Neuronal stem cell (in vitro differentiated cells): Measurements from ENCODE around the gene CYB561.

Experiments used
- DNase-seq: peaks from one replicate; pipeline ENCODE4 v3.0.0-alpha.2; 2013; ENCODE audit warnings: low spot score
- H2AFZ ChIP-seq: one replicate; pipeline ENCODE4 v1.6.1; 2013; ENCODE audit warnings: mild to moderate bottlenecking, low read length, inconsistent platforms
- H2AK5ac ChIP-seq: 2 replicates; pipeline ENCODE4 v1.6.1; 2013; ENCODE audit warnings: low read depth, mild to moderate bottlenecking, inconsistent platforms, low read length, moderate library complexity, mixed read lengths
- H2BK120ac ChIP-seq: 2 replicates; pipeline ENCODE4 v1.6.1; 2013; ENCODE audit warnings: low read depth, mild to moderate bottlenecking, inconsistent platforms, low read length, moderate library complexity, mixed read lengths
- H2BK12ac ChIP-seq: one replicate; pipeline ENCODE4 v1.6.1; 2013; ENCODE audit warnings: low read length, inconsistent platforms
- H2BK15ac ChIP-seq: 2 replicates; pipeline ENCODE4 v1.6.1; 2013; ENCODE audit warnings: mild to moderate bottlenecking, low read length, inconsistent platforms, mixed read lengths
- H2BK5ac ChIP-seq: one replicate; pipeline ENCODE4 v1.6.1; 2013; ENCODE audit warnings: inconsistent platforms, mild to moderate bottlenecking, low read length, moderate library complexity
- H3K14ac ChIP-seq: one replicate; pipeline ENCODE4 v1.6.1; 2013; ENCODE audit warnings: low read length, inconsistent platforms
- H3K18ac ChIP-seq: 2 replicates; pipeline ENCODE4 v1.6.1; 2013; ENCODE audit warnings: low read length, inconsistent platforms
- H3K23ac ChIP-seq: 2 replicates; pipeline ENCODE4 v1.6.1; 2013; ENCODE audit warnings: low read depth, mild to moderate bottlenecking, mixed read lengths, low read length, inconsistent platforms; ENCODE audit not compliant: poor library complexity
- H3K27ac ChIP-seq: replicated peaks from 3 replicates; pipeline ENCODE4 v1.5.1; 2013; ENCODE audit warnings: low read length, inconsistent platforms
- H3K27me3 ChIP-seq, 3 experiments: 2 replicates each; pipeline ENCODE4 v1.6.1; 2013; ENCODE audit warnings: low read length in 3 of 3, mild to moderate bottlenecking in 2 of 3, inconsistent platforms in 1 of 3, low read depth in 1 of 3, mixed read lengths in 1 of 3, moderate library complexity in 1 of 3; ENCODE audit not compliant: control insufficient read depth in 3 of 3, insufficient read depth in 3 of 3
- H3K36me3 ChIP-seq, 2 donors: replicated peaks in 1 of 2; 2 replicates each; pipeline ENCODE4 v1.6.1; 2013; ENCODE audit warnings: low read length in 2 of 2; ENCODE audit not compliant: control insufficient read depth in 2 of 2, insufficient read depth in 2 of 2
- H3K4ac ChIP-seq: 2 replicates; pipeline ENCODE4 v1.6.1; 2013; ENCODE audit warnings: inconsistent platforms, mild to moderate bottlenecking, low read length, moderate library complexity
- H3K4me1 ChIP-seq, 2 donors: 1 replicate in 1 of 2; 2 replicates in 1 of 2; pipeline ENCODE4 v1.6.1; 2013; ENCODE audit warnings: low read length in 2 of 2, low read depth in 1 of 2; ENCODE audit not compliant: control insufficient read depth in 2 of 2, insufficient read depth in 1 of 2
- H3K4me2 ChIP-seq: one replicate; pipeline ENCODE4 v1.6.1; 2013; ENCODE audit warnings: mild to moderate bottlenecking, low read length, inconsistent platforms; ENCODE audit not compliant: insufficient read depth, poor library complexity, severe bottlenecking
- H3K4me3 ChIP-seq, 2 donors: 2 replicates each; pipeline ENCODE4 v1.5.1; 2013; ENCODE audit warnings: low read length in 2 of 2, mild to moderate bottlenecking in 2 of 2, inconsistent platforms in 1 of 2, moderate library complexity in 1 of 2
- H3K79me1 ChIP-seq: one replicate; pipeline ENCODE4 v1.6.1; 2013; ENCODE audit warnings: low read depth, mild to moderate bottlenecking, inconsistent platforms, low read length, moderate library complexity
- H3K9ac ChIP-seq: one replicate; pipeline ENCODE4 v1.6.1; 2013; ENCODE audit warnings: mild to moderate bottlenecking, low read depth, low read length, inconsistent platforms; ENCODE audit not compliant: poor library complexity
- H3K9me3 ChIP-seq, 2 donors: replicated peaks in 1 of 2; 2 replicates each; pipeline versions ENCODE3 to v1.6.1; 2013; ENCODE audit warnings: low read length in 2 of 2, mild to moderate bottlenecking in 2 of 2, inconsistent platforms in 1 of 2, low read depth in 1 of 2, mixed read lengths in 1 of 2, moderate library complexity in 1 of 2; ENCODE audit not compliant: control insufficient read depth in 2 of 2, insufficient read depth in 1 of 2
- H4K8ac ChIP-seq: one replicate; pipeline ENCODE4 v1.6.1; 2013; ENCODE audit warnings: low read depth, mild to moderate bottlenecking, inconsistent platforms, low read length, moderate library complexity
- H4K91ac ChIP-seq: one replicate; pipeline ENCODE4 v1.6.1; 2013; ENCODE audit warnings: low read length, low read depth, mild to moderate bottlenecking, inconsistent platforms; ENCODE audit not compliant: poor library complexity
- WGBS, 2 donors: extraction: QIAGEN DNeasy Blood & Tissue Kit; methylation state at CpG; one replicate each; pipeline ENCODE4 v1.1.7; 2013; ENCODE audit warnings: missing lambda C conversion rate in 2 of 2, mixed read lengths in 1 of 2; ENCODE audit not compliant: insufficient read length in 2 of 2, insufficient replicate concordance in 1 of 2; ENCODE audit errors: extremely low coverage in 2 of 2; 5-methylcytosine and 5-hydroxymethylcytosine counted together

CYB561 gene

DNA sequence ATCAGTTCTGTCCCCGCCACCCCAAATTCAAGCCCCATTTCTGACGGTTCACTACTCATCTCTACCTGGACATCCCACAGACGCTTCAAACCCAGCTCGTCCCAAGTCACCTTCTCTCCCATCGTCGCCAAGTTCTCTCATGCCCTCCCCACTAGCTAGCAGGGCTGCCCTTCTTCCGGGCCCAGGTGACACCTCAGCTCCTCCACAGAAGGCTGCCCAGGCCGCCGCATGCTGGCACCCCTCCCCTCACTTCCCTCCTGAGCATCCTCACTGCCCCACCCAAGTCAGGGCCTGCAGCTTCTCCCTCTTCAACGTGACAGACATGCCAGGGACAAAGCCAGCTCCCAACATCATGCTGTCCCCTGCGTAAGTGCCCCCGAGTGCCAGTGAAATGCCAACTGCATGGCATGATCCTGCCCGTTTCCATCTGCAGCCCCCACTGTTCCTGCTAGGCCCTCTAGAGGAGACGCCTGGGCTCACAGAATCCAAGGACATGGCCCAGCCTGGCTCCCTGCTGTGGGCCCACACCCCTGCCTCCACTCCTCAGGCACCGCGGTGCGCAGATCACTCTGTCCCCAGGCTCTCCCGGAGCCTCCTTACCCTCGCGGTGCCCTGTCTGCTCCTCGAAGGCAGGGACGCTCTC lies 5.9 kb downstream of the CYB561 start:
- Histone ChIP-seq H3K4me1 (peaks cover 6 to 9% of the 10 kb centered on the region in 2 donors), H3K4me2 (no peak overlapping the region), H3K4me3 (no peak overlapping the region), H3K4ac (no peak overlapping the region), H2BK15ac (no peak overlapping the region), H3K27ac (no peak overlapping the region), H3K23ac (no peak overlapping the region), H3K9me3 (peaks cover 0 to 2% of the 10 kb centered on the region in 2 donors), H2AK5ac (peak overlapping the region; percentile 22), H3K27me3 (peaks cover 0 to 36% (median 3%) of the 10 kb centered on the region in 3 experiments), H3K36me3 (no peaks in the 10 kb centered on the region), H3K14ac (peak overlapping the region; percentile 4), H2AFZ (peak overlapping the region; percentile 45), H4K91ac (no peak overlapping the region), H3K18ac (no peak overlapping the region), H2BK12ac (no peak overlapping the region), H2BK120ac (no peak overlapping the region), H4K8ac (no peak overlapping the region), H3K79me1 (peaks cover 4% of the 10 kb centered on the region), H2BK5ac (no peak overlapping the region), H3K9ac (no peak overlapping the region)
- no peak for DNase-seq
- no CpG with 5 or more reads among the region's 22 CpGs for WGBS, 2 donors

DNA sequence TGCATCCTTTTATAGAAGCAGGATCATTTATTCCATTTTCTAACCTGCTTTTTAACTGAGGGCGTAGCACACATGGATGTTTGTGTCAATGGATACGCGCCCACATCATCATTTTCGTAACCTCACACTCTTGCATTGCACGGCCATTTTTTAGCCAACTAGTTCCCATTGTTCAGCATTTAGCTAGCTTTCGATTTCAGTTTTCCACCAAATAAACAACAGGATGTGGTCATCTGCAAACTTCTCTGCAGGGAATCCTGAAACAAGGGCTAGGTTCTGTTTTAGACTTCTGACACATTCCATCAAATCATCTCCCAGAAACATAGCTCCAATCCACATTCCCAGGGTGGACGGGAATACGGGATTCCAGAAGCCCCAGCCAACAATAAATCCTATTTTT lies 6.4 kb downstream of the CYB561 start:
- H3K9me3 ChIP-seq: peaks cover 0 to 2% of the 10 kb centered on the region in 2 donors
- no peaks in the 10 kb centered on the region for H3K36me3 ChIP-seq
- H2BK15ac ChIP-seq: no peak overlapping the region
- no peak overlapping the region for H2AK5ac ChIP-seq
- H3K23ac ChIP-seq: no peak overlapping the region
- no peak overlapping the region for H4K91ac ChIP-seq
- no peak overlapping the region for H2BK5ac ChIP-seq
- no peak overlapping the region for H3K4ac ChIP-seq
- no peak overlapping the region for H4K8ac ChIP-seq
- H3K9ac ChIP-seq: no peak overlapping the region
- peaks cover 6 to 9% of the 10 kb centered on the region in 2 donors for H3K4me1 ChIP-seq
- no peak overlapping the region for H3K4me2 ChIP-seq
- H3K4me3 ChIP-seq: no peak overlapping the region
- WGBS, 2 donors: no CpG with 5 or more reads among the region's 8 CpGs
- H3K79me1 ChIP-seq: peaks cover 4% of the 10 kb centered on the region
- no peak overlapping the region for H2BK120ac ChIP-seq
- DNase-seq: no peak
- no peak overlapping the region for H3K14ac ChIP-seq
- peaks cover 0 to 31% (median 0%) of the 10 kb centered on the region in 3 experiments for H3K27me3 ChIP-seq
- no peak overlapping the region for H2BK12ac ChIP-seq
- no peak overlapping the region for H3K18ac ChIP-seq
- no peak overlapping the region for H2AFZ ChIP-seq
- H3K27ac ChIP-seq: no peak overlapping the region

DNA sequence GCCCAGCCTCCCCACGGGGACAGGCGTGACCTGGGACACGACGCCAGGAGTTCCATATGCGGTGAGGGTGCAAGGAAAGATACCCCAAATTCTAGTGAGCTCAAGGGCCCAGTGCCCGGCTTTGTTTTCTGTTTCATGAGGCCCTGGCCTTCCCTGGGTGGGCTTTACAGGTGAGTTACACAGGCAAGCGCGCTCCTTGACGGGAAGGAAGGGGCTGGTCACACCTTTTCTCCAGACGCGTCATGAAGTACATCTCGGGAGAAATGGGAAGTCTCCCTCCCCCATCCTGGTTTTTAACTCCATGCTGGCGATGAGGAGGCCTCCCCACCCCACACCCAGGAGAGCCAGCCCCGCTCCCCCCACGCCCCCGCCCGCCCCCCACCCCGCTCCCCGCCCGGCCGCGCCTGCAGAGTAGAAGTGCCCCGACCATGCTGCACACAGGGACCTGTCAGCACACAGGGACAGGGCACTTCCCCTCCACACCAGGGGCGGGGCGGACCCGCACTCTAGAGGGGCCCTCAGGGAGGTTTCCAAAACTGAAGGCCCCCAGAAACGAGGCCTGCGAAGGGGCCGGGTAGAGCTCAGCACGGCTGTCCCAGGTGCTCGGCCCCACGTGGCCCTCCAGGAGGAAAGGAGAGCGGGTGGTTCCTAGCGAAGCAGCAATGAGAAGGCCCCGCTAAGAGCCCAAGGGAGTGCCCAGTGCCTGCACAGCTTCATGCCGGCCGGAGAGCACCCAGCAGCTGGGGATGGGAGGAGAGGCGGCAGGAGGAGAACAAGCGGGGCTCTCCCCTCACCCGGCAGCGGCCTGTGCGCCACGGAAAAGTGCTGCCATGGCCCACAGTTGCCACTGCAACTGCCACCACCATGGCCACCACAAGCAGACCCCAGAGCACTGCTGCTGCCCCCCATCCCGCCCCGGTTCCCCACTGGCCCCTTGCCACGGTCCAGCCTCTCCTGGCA lies 7.7 kb downstream of the CYB561 start:
- no peak overlapping the region for H2BK15ac ChIP-seq
- H2BK12ac ChIP-seq: no peak overlapping the region
- H3K14ac ChIP-seq: no peak overlapping the region
- H3K23ac ChIP-seq: peak overlapping the region; percentile 69
- H4K91ac ChIP-seq: no peak overlapping the region
- no peak overlapping the region for H2AK5ac ChIP-seq
- peaks cover 0 to 18% (median 0%) of the 10 kb centered on the region in 3 experiments for H3K27me3 ChIP-seq
- no peak overlapping the region for H4K8ac ChIP-seq
- no peak overlapping the region for H3K4me3 ChIP-seq
- H3K18ac ChIP-seq: no peak overlapping the region
- no peaks in the 10 kb centered on the region for H3K36me3 ChIP-seq
- H3K9me3 ChIP-seq: peaks cover 0 to 2% of the 10 kb centered on the region in 2 donors
- H2BK5ac ChIP-seq: no peak overlapping the region
- H3K4me1 ChIP-seq: peaks cover 13 to 14% of the 10 kb centered on the region in 2 donors
- H2AFZ ChIP-seq: no peak overlapping the region
- H3K9ac ChIP-seq: peak overlapping the region; percentile 18
- no peak overlapping the region for H3K27ac ChIP-seq
- H2BK120ac ChIP-seq: no peak overlapping the region
- no peak overlapping the region for H3K4ac ChIP-seq
- DNase-seq: no peak
- H3K4me2 ChIP-seq: no peak overlapping the region
- no CpG with 5 or more reads among the region's 46 CpGs for WGBS, 2 donors
- H3K79me1 ChIP-seq: peaks cover 4% of the 10 kb centered on the region
